CD1c-positive myeloid dendritic cell (primary cell): ENCODE results near the gene UST.
A peak's percentile ranks its signal among the peaks of the same experiment; 100 is the strongest.
"Not testable (repeated sequence)": the region's sequence is repeated elsewhere in the genome, so short reads cannot be mapped to it uniquely, and the experiment has no call there.

Experiments used
- DNase-seq: peaks from one replicate; pipeline ENCODE4 v3.0.0-alpha.2; 2016; ENCODE audit errors: extremely low spot score

The UST gene

DNA sequence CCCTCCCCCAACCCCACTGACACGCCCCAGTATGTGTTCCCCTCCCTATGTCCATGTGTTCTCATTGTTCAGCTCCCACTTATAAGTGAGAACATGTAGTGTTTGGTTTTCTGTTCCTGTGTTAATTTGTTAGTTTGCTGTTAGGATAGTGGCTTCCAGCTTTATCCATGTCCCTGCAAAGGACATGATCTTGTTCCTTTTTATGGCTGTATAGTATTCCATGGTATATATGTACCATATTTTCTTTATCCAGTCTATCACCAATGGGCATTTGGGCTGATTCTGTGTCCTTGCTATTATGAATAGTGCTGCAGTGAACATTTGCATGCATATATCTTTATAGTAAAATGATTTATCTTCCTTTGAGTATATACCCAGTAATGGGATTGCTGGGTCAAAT is 259.4 kb downstream of the UST start:
- not testable (repeated sequence) for DNase-seq

GRCh38 chr6:149006671-149007070 is 259.8 kb downstream of the UST start:
- no peak for DNase-seq

GRCh38 chr6:149007846-149008245 is 261.0 kb downstream of the UST start:
- DNase-seq, result no peak

DNA sequence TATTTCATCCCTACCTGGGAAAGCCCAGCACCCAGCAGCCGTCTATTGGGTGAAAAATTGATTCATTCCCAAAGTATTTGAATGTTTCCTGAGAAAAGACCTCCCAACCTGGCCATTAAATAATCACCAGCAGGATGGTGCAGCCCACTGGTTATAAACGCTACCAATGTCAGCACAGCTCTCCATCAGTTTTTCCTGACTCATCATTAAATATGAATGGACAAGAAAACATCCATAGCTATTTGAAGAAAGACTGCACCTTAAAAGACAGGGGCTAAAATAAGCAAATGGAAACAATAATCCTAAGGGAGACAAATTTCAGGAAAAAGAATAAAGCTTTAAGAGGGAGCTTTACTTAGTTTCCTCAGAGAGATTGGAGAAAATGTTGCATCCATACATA is 261.9 kb downstream of the UST start:
- no peak for DNase-seq

GRCh38 chr6:149012040-149012545 is 265.3 kb downstream of the UST start:
- DNase-seq, result no peak

DNA sequence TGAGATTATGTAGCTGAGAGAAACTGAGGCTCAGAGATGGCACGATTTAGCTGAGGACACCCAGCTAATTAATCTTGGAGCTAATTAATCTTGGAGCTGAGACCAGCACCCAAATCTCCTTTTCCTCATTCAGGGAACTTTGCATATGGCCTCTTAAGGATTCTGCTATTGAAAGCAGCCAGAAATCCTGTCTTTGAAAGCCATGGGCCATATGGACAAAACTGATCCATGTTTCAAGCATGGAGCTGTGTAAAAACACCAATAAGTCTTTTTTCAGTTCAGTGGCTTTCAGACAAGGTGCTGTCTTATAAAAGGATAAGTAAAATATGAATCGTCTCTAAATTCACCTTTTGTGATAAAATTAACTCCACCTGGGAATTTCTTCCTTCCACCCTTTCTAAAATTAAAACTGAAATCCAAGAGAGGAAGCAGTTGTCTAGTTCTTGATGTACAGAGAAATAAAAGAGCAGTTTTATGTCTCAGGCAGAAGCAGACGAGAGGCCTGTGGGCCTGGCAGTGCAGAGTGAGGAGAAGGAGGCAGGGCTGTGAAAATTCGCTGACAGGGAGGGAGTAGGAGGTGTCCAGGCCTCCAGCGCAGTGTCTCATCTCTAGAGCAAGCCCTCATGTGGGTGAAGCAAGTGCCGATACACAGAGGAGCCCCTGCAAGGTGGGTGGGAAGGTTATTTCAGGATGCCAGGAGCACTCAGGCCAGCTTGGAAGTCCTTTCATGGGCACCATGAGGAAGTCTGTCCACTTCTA is 266.9 kb downstream of the UST start:
- no peak for DNase-seq

GRCh38 chr6:149014631-149015534 is 268.1 kb downstream of the UST start:
- DNase-seq, result no peak

GRCh38 chr6:149015535-149016525 is 269.0 kb downstream of the UST start:
- peak; percentile 48 for DNase-seq

DNA sequence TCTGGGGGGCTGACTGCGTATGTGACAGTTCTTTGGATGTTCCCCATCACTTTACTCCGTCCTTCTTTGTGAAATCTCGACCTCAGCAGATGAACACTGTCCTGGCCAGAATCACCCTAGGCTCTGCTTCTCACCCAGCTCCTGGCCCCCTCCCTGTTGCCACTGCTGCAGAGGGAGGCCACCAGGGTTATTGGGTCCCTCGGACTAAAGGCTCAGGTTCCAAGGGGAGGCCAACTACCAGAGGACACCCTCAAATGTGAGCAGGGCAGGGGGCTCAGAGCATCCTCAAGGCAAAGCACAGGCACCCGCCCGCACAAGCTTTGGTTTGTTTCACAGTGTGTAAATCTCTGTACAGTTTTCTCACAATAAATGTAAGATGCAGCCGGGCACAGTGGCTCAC is 269.9 kb downstream of the UST start:
- DNase-seq, result no peak

- DNase-seq, result no peak
Observed at GRCh38 chr6:149020319-149020718, 273.5 kb downstream of the UST start.

DNA sequence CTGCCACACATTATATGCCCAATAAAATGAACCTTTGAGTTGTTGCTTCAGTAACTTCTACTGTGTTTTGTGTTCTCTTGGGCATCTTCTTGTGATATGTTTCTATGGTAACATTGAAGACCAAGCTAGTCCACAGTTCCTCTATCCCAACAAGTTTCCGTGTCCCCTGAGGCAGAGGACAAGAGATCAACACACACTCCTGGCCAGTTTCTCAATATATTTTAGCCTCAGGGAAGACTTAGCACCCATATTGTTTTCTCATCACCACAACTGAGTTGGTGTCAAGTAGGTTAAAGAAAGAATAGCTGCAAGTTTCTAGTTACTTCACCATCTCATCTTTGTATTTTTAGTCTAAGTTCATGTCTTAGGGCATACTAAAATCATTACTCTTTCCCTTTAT is 277.5 kb downstream of the UST start:
- no peak for DNase-seq

- DNase-seq, result no peak
Observed at GRCh38 chr6:149025061-149025460, 278.2 kb downstream of the UST start.

DNA sequence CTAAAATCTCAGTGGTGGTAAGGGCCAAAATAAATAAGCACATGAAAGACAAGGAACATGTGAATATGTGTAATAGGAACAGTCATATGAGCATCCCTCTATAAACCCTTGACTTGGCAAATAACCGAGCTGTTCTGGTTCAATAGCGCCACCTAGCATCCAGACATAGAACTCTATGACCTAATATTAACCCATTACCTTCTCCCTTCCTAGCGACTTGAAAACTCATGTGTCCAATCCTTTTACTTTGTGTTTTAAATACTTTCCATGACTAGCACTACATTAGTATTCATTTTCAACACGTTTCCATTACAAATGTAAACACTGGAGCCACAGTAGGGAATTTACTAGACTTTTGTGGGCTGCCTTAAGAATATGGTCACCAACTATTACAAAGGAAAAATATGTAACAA is 279.7 kb downstream of the UST start:
- DNase-seq, result peak; percentile 63

GRCh38 chr6:149027484-149027883 is 280.7 kb downstream of the UST start:
- no peak for DNase-seq

GRCh38 chr6:149028767-149029405 is 282.1 kb downstream of the UST start:
- DNase-seq, result peak; percentile 93

DNA sequence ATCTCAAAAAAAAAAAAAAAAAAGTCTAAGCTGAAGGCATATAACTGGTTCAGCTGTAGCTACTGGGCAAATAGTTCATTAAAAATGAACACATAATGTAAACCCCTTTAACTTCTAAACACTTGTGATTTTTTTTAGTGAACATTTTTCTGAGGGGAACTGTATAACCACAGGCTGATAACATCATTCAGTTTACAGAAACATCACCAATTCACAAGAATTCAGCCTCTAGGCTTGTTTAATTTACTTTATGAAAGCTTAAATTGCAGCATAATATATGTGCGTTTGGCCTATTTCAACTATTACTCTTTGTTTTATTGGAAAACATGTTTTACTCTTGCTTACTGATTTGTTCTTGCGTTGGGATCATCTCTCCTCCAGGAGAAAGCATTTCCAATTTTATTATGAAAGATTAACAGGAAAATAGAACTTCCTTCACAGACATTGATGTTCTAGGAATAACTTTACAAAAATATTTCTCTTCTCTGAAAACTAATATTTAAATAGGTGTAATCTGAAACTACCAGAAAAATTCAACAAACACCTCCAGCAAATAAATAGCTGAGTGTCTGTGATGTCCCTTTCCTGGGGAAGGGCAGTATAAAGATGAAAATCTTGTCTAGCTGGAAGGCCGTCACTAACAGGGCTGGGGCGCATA is 284.5 kb downstream of the UST start:
- DNase-seq, result peak; percentile 7

DNA sequence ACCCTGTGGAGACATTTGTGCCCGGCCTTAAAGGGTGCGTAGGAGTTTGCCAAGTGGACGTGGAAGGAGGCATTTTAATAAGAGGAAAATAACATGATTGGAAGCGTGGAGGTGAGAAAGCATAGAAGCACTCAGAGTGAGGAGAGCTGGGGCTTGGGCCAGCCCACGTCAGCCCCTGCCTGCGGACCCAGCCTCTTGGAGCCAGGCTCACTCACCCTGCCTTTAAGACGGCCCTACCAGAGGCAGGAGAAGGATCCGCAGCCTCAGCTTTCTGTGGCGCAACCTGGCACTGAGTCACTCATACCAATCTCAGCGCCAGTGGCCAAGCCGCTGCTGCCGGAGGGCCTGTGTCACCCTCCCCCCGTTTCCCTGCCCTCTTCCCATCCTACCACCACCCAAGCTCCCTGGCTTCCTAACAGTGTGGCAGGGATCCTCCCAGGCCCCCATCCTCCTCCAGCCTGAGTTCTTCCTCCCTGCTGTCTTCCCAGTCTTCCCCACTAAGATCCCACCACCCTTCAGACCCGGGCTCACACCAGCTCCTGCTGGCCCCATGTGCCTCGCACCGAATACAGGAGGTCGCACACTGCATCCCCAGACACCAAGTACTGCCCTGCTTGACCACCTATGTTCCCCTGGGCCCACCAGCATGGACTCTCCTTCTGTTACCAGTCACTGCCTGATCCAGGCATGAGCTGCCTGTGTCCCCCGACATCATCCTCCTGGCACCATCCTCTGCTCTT is 285.2 kb downstream of the UST start:
- DNase-seq, result peak; percentile 30

- peak; percentile 63 for DNase-seq
Observed at GRCh38 chr6:149032599-149033405, 286.0 kb downstream of the UST start.

DNA sequence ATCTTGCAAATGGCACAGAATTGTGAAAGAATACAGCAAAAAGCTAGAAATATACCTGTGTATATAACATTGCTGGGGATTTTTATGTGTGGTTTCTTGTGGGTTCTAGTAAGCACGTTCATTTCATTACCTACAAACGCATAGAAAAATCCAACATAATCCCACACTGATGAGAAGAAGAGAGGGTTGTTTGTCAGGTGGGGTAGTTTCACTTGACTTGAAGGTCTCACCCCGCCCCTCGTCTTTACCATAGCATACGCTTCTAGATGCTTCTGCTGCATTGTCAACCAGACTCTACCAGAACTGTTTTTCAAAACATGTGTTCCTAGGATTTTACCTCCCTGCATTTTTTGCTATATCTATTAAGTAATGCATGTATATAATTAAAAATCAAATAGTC is 286.6 kb downstream of the UST start:
- DNase-seq, result no peak
